ENCODE data around the gene COL25A1. TPM values are rescaled to one million over a fixed set of nuclear protein-coding genes. Genes with fewer than 3 reads are reported as not detected.

Gene COL25A1
- total RNA-seq, 6 donors from 2014 or later: 0.15 to 0.79 (median 0.27) TPM; not detected in 2

- Histone ChIP-seq H3K27me3 (no peaks in the 10 kb centered on the region), H3K4me3 (no peak overlapping the region), H3K36me3 (no peaks in the 10 kb centered on the region), H3K4me1 (no peaks in the 10 kb centered on the region), H3K27ac (no peak overlapping the region), H3K9me3 (no peaks in the 10 kb centered on the region)
- TF ChIP-seq POLR2A (IDR thresholded peaks at IDR 0.05) (no peak), EP300 (IDR thresholded peaks at IDR 0.05) (no peak), POLR2AphosphoS5 (IDR thresholded peaks at IDR 0.05) (no peak), CTCF (IDR thresholded peaks at IDR 0.05) (no peak)
- DNase-seq (no peak), ATAC-seq (ENCODE audit: low FRiP score in 2 of 2) (no peak)
- WGBS, 2 donors: 90 to 100% methylated on average over 1 of the region's 1 CpG
Observed at GRCh38 chr4:109213056-109213455, 89.4 kb downstream of the COL25A1 start.

- no peak overlapping the region for H3K4me3 ChIP-seq
- ATAC-seq (ENCODE audit: low FRiP score in 2 of 2) (no peak), DNase-seq (no peak)
- no peaks in the 10 kb centered on the region for H3K9me3 ChIP-seq
- H3K36me3 ChIP-seq: no peaks in the 10 kb centered on the region
- no peak overlapping the region for H3K27ac ChIP-seq
- WGBS, 2 donors: 38 to 61% methylated on average over 3 of the region's 3 CpGs
- no peaks in the 10 kb centered on the region for H3K4me1 ChIP-seq
- H3K27me3 ChIP-seq: no peaks in the 10 kb centered on the region
- TF ChIP-seq POLR2A (IDR thresholded peaks at IDR 0.05) (no peak), EP300 (IDR thresholded peaks at IDR 0.05) (no peak), POLR2AphosphoS5 (IDR thresholded peaks at IDR 0.05) (no peak), CTCF (IDR thresholded peaks at IDR 0.05) (no peak)
Observed at GRCh38 chr4:109211671-109212070, 90.8 kb downstream of the COL25A1 start.

- Histone ChIP-seq H3K4me1 (no peaks in the 10 kb centered on the region), H3K27me3 (no peaks in the 10 kb centered on the region), H3K4me3 (no peak overlapping the region), H3K36me3 (no peaks in the 10 kb centered on the region), H3K27ac (no peak overlapping the region), H3K9me3 (no peaks in the 10 kb centered on the region)
- 72 to 78% methylated on average over 6 of the region's 6 CpGs for WGBS, 2 donors
- ATAC-seq (ENCODE audit: low FRiP score in 2 of 2) (no peak), DNase-seq (no peak)
- TF ChIP-seq EP300 (IDR thresholded peaks at IDR 0.05): no peak
- no peak for TF ChIP-seq CTCF (IDR thresholded peaks at IDR 0.05)
- TF ChIP-seq POLR2AphosphoS5 (IDR thresholded peaks at IDR 0.05): no peak
- TF ChIP-seq POLR2A (IDR thresholded peaks at IDR 0.05): no peak
Observed at GRCh38 chr4:109209647-109210046, 92.8 kb downstream of the COL25A1 start.

GRCh38 chr4:109207898-109208297, 94.6 kb downstream of the COL25A1 start:
- H3K36me3 ChIP-seq: no peaks in the 10 kb centered on the region
- H3K9me3 ChIP-seq: no peaks in the 10 kb centered on the region
- WGBS, 2 donors: 90 to 95% methylated on average over 4 of the region's 4 CpGs
- no peak for DNase-seq
- no peak overlapping the region for H3K4me3 ChIP-seq
- no peak for TF ChIP-seq POLR2A (IDR thresholded peaks at IDR 0.05)
- no peak for TF ChIP-seq POLR2AphosphoS5 (IDR thresholded peaks at IDR 0.05)
- no peak for TF ChIP-seq CTCF (IDR thresholded peaks at IDR 0.05)
- TF ChIP-seq EP300 (IDR thresholded peaks at IDR 0.05): no peak
- no peaks in the 10 kb centered on the region for H3K27me3 ChIP-seq
- no peak for ATAC-seq (ENCODE audit: low FRiP score in 2 of 2)
- no peaks in the 10 kb centered on the region for H3K4me1 ChIP-seq
- no peak overlapping the region for H3K27ac ChIP-seq

- Histone ChIP-seq H3K4me1 (no peaks in the 10 kb centered on the region), H3K9me3 (no peaks in the 10 kb centered on the region), H3K4me3 (no peak overlapping the region), H3K27me3 (no peaks in the 10 kb centered on the region), H3K36me3 (no peaks in the 10 kb centered on the region), H3K27ac (no peak overlapping the region)
- ATAC-seq (ENCODE audit: low FRiP score in 2 of 2) (no peak), DNase-seq (no peak)
- 71 to 100% methylated on average over 1 of the region's 1 CpG for WGBS, 2 donors
- no peak for TF ChIP-seq POLR2A (IDR thresholded peaks at IDR 0.05)
Observed at GRCh38 chr4:109207061-109207460, 95.4 kb downstream of the COL25A1 start.

All from upper lobe of left lung (tissue), 6 donors.